EL (cell line): ENCODE measurements around the gene CORO6.

ENCODE experiments used
- DNase-seq: peaks from one replicate; pipeline ENCODE4 v3.0.0-alpha.2; 2016

The CORO6 gene

GRCh38 chr17:29576214-29577000 is 46.3 kb downstream of the CORO6 start:
- DNase-seq: no peak

DNA sequence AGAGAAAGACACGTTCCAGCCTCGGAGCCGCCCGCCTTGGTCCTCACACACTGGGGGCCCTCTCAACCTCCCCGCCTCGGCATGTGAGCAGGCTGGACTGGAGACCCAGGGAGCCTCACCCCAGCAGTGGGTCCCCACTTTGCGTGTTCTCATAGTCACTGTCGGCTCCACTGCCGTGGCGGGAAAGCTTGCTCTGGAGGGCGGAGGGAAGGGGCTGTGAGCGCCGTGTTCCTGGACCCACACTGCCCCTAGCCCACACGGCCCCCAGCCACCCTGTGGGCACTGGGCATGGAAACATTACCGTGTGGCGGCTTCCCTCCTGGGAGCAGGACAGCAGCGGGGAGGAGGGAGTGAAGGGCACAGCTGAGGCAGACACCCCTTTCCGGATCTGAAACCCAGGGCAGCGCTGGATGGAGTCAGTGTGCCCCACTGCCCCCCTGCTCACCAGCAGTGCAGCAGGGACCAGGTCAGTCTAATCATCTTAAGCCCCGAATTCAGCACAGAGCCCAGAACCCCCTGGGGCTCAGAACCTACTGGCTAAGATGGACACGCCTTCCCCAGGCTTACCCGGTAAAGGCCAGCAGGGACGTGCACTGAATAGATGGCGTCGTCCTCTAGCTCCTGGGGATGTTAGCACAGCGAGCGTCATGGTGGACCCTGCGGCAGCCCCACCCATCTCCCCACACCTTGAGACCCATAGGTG is 47.0 kb downstream of the CORO6 start:
- DNase-seq: no peak

- no peak for DNase-seq
Measured at GRCh38 chr17:29574732-29575510, 47.8 kb downstream of the CORO6 start.

DNA sequence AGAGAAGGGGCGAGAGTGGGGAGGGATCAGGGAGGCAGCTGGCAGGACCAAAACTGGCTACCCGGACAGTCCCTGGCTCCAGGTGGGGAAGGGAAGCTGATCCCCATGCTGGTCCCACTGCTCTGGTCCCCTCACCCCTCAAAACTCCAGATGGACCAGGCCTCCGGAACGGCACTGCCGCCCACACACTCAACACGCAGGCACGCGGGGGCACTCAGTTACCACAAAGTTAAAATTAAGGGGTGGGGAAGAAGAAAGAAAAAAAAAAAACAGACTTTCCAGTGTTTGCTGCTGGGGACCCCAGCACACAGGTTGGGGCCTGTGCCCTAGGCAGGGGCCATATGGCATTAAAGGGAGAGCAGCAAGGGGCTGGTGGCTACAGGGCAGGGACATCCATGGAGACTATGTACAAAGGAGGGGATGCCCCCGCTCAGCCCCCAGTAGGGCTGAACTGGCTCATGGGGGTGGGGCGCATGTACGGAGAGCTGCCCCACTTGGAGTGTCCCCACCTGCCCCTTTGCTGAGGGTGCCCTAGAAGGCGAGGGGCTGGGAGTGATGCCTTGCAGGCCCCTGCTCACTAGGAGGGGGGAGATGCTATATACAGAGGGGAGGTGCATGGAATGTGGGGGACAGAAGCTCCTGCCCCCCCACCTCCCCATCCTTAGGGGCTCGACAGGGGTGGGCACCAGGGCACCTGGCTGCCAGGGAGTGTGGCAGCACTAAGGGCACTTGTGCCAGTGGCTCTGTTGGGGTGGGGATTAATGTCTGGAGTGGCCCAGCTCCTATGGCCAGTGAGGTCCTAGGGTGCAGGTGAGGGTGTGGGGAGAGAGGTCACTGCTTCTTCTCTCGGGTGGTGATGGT is 48.6 kb downstream of the CORO6 start:
- DNase-seq: no peak

DNA sequence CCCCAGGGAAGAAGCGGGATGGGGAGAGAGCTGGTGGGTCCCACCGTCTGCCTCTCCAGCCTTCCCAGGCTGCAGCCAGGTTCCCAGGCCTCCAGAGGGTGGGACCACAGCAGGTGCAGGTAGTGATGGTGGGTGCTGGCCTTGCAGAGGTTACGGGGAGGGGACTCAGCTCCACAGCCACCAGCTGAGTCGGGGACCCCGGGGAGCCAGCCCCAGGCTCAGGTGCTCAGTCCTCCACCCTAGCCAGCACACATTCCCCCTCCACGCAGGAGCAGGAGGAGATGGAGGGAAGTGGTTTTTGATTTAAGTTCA is 49.2 kb downstream of the CORO6 start:
- no peak for DNase-seq

GRCh38 chr17:29572691-29573557 is 49.8 kb downstream of the CORO6 start:
- DNase-seq: peak; percentile 42

DNA sequence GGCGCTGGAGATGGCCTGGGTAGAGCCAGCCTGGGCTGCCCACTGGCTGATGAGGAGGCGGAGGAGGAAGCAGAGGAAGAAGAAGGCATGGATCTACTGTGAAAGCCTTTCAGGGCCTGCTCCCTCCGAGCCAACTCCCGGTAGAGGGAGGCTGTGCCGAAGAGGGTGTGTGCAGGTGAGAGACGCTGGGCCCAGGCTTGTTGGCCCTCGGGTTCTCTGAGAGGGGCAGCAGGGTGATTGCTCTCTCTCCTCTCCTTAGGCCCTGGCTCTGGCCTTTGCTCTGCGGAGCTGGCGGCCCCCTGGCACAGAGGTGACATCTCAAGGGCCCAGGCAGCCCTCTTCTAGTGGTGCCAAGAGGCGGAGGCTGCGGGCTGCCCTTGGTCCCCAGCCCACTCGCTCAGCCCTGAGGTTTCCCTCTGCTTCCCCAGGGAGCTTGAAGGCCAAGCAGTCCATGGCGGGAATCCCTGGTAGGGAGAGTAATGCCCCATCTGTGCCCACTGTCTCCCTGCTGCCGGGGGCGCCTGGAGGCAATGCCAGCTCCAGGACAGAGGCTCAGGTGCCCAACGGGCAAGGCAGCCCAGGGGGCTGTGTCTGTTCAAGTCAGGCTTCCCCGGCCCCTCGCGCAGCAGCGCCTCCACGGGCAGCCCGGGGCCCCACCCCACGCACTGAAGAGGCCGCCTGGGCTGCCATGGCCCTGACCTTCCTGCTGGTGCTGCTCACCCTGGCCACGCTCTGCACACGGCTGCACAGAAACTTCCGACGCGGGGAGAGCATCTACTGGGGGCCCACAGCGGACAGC is 50.6 kb downstream of the CORO6 start:
- no peak for DNase-seq

GRCh38 chr17:29571486-29571882 is 51.2 kb downstream of the CORO6 start:
- DNase-seq: no peak

- no peak for DNase-seq
Measured at GRCh38 chr17:29570521-29570920, 52.2 kb downstream of the CORO6 start.

DNA sequence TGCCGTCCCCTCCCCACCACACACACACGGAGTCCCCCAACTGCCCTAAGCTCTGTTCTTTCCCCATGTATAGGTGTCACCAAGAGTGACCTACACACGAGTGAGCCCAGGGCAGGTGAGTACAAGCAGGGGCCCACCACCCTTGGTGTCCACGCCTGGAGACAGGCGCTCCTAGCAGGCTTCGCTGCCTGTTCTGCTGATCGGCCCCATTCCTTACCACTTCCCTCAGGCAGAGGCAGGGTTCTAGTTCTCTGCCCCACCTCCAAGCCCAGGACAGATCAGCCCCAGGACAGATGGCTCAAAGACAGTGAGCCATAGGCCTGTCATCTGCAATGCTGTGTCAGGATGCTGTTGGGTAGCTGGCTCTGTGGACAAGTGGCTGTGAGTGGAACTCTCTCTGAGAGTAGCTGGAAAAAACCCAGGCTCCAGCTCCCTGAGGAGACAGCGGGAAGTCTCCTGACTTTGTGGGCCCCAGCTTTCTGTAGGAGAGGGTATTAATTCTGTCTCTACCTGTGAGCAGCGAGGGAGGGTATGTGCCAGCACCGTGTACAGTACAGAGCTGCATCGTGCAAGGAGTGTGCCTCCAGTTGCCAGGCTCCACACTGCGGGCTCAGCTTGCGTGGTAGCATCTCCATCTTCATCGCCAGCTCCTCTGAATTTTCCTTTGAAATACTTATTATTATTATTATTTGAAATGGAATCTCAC is 53.3 kb downstream of the CORO6 start:
- peak; percentile 60 for DNase-seq

DNA sequence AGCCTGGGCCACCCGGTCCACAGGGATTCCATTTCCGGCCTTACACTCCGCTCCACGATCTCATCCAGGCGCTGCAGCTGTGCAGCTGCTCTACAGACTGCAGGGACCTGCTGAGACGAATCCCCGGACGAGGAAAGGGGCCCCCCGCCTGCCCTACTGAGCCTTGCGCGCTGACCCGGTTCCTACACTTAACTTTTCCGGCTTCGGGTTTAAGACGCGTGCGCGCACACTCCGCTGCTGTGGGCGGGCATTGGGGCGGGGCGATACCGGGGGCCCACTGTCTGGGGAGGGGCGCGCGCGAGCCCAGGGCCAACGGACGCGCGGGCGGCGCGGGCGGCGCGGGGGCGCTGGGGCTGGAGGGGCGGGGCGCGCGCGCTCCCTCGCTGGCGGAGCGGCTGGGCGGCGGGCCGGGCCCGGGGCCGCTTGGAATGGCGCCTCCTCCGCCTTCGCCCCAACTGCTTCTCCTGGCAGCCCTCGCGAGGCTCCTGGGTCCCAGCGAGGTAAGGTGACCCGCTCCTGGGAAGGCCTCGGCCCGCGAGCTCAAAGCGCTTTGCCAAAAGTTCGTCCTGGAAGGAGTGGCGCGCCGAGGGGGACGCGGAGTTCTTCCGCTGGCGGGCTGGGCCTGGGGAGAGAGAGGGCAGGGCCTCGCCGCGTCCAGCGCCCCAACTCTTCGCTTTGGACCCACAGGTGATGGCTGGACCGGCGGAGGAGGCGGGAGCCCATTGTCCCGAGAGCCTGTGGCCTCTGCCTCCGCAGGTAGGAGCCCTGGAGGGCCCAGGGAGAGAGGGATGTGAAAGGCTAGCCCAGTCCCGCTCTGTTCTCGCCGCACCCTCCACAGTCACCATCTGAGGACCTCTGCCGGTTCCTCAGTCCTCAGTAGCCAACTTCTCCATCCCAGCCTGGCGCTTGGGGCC is 54.1 kb downstream of the CORO6 start, which contains the start of gene TP53I13:
TSS of gene TP53I13 (plus strand) at position 371 of the 914 bp plus-strand sequence. CDS start at position 429, 58 bp downstream.
- peak; percentile 87 for DNase-seq

DNA sequence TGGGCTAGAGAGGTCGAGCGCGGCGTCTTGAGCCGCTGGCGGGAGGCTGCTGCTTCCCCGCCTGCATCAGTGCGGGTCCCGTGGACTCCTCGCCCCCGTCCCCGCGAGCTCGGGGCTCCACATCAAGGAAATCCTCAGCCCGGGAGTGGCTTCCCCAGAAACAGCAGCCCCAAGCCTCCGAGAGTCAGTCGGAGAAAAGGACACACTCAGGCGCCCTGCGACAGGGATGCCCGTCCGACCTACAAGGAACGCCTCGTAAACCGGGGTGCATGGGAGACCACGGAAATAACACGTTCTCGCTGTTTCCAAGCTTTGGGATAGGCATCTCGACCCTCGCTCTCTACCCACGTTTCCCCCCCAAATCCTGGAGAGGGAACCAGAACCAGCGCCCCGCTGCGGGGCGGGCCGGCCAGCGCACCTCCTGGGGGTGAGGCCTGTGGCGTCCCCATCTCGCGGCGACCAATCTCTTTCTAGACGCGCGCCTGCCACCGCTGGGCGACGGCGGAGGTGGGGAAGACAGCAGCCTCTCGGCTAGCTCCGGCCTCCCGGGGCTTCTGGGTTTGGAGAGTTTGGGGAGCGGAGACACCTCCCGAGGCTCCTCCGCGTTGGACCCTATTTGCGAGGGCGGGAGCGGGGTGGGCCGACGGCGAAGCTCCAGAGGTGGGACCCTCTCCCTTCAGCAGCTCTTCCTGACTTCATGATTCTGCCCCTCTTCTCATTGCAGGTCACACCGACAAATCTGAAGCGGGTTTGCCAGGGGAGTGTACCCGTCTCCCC is 55.0 kb downstream of the CORO6 start:
- DNase-seq: peak; percentile 71

DNA sequence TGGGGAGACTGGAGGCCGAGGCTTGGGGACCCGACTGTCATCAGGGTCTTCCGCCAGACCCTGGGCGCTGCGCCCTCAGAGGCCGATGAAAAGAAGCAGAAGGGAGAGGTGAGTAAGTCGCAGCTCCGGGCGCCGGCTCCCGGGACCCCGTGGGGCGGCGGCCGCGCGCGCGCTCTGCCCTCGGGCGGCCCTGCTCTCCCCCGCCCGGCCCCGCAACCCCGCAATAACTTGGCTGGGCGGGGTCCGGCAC is 55.5 kb downstream of the CORO6 start:
- DNase-seq: no peak

- DNase-seq: peak; percentile 76
Measured at GRCh38 chr17:29566473-29567303, 56.0 kb downstream of the CORO6 start, which contains the start of gene ABHD15. TSS of gene ABHD15 (minus strand) at chr17:29567037. CDS start at chr17:29566966, 71 bp downstream.

- DNase-seq: no peak
Measured at GRCh38 chr17:29565643-29566472, 56.9 kb downstream of the CORO6 start.
